Adrenal gland (tissue), 5 donors: Measurements from ENCODE around the gene MISP.

Experiments used
- CTCF ChIP-seq, 6 experiments: fragments of 450-650 bp in 4 of 6; fragments of 200-600 bp in 2 of 6; sonication (generic) in 1 of 6; IDR thresholded peaks; 1 replicate in 5 of 6; 2 replicates in 1 of 6; pipeline versions ENCODE4 v1.5.1 to v1.8.0; 2016 to 2021; ENCODE audit warnings: antibody characterized with exemption in 6 of 6, mild to moderate bottlenecking in 2 of 6, moderate library complexity in 1 of 6
- POLR2A ChIP-seq, 2 donors: fragments of 450-650 bp; IDR thresholded peaks; one replicate each; pipeline ENCODE4 v1.6.1; 2017; ENCODE audit warnings: antibody characterized with exemption in 2 of 2, mild to moderate bottlenecking in 2 of 2, moderate library complexity in 1 of 2
- donor health status: DM: no; HTN: no; CAD: no.

GRCh38 chr19:725461-726089 is 25.3 kb upstream of the MISP start:
- no peak for TF ChIP-seq CTCF (IDR thresholded peaks at IDR 0.05)
- no peak for TF ChIP-seq POLR2A (IDR thresholded peaks at IDR 0.05)
